SKM-1 (cell line): ENCODE data around the gene RIPK1.
"Not testable (repeated sequence)": the region's sequence is repeated elsewhere in the genome, so short reads cannot be mapped to it uniquely, and the experiment has no call there.

ENCODE experiments used
- DNase-seq: peaks from one replicate; lab custom pipeline; 2025; ENCODE audit not compliant: unreplicated experiment; lab: John Stamatoyannopoulos, UW

The RIPK1 gene

DNA sequence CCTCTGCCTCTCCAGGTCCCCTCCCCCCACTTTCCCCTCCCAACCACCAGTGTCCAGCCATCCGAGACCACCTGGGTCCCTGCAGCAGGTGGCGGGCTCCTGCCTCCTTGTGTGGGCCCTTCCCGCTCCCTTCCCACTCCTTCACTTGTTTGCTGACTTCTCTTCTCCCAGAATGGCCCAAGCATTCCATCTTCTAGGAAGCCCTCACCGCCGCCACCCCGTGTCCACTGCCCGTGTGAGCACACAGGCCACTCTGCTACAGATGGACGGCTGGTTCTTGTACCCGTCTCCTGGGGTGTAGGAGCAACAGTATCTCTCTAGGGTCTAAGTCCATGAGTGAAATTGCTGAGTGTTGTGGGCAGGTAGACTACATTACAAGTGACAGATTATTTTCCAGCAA lies 65.2 kb downstream of the RIPK1 start:
- DNase-seq: no peak

DNA sequence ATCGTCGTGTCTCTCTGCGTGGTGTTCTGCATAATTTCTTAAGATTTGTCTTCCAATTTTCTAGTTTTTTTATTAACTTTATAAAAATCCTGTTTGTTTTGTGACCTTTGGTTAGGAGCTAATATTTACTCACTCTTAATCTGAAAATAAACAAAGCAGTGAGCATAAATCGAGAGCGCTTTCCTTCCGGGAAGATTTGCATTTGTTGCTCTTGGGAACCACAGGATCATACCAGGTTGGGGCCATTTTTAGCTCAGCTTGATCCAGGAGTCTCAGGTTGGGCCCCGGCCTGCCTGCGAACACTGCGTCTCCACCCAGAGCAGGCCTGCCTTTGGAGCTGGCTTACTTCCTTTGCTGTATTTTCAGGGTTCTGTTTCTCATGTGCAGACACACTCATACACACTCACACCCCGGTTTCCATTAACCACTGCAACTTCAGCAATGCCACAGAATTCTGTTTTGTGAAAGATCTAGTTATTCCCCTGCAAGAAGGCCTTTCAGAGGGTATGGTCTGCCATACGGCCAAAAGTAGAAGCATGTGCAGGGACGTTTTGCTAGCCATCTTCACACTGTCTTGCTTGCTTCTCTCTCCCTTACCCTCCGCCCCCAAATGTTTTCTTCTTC lies 67.5 kb downstream of the RIPK1 start:
- DNase-seq: no peak

DNA sequence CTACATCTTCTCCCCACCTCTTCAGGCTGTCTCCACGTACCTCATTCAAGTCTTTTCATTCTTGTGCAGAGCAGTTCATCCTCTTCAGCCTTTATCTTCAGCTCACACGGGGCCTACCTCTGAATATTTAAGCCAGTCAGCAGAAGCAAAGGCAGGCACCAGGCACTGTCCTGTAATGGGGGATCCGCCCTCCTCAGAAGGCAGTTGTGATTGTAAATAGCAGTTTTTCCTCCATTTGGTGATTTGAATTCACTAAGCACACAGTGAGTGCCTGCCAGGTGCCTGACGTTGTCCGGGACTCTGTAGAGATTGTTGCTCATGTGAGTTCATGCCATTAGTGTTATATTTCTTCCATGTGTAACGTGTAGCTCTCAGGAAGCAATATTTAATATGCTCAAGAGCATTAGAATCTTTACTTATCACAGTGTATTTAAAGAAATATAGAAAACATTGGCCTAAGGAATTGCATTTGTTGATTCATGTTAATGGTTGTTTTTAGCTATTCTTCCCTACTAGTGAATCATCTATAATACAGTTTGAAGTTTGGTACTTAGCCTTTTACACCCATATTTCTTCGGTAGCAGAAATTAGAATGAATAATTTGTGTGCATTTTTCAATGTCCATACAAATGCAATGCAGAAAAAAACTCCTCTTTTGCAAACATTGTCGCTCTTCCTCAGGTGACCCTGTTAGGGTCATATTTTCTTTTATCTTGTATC lies 68.2 kb downstream of the RIPK1 start:
- DNase-seq: no peak

- no peak for DNase-seq
Observed at GRCh38 chr6:3137057-3137777, 68.9 kb downstream of the RIPK1 start.

GRCh38 chr6:3137873-3138272 lies 69.6 kb downstream of the RIPK1 start:
- DNase-seq: not testable (repeated sequence)

- no peak for DNase-seq
Observed at GRCh38 chr6:3138341-3138740, 70.0 kb downstream of the RIPK1 start.

GRCh38 chr6:3139090-3139903 lies 71.0 kb downstream of the RIPK1 start:
- DNase-seq: peak; percentile 77

DNA sequence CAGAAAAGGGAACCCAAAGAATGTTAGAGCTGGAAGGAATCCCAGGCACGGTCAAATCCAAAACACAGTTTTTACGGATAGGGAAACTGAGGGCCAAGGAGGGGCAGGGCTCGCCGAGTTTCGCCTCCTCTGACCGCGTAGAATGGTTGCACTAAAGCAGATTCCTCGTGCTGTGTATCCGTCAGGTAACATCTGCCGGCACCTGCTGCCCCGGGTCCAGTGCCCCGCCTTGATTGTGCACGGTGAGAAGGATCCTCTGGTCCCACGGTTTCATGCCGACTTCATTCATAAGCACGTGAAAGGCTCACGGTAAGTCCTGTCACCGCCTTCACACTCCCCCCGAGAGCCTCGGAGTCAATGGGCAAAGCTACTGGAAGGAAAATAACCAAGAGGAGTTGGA lies 71.9 kb downstream of the RIPK1 start:
- DNase-seq: no peak

DNA sequence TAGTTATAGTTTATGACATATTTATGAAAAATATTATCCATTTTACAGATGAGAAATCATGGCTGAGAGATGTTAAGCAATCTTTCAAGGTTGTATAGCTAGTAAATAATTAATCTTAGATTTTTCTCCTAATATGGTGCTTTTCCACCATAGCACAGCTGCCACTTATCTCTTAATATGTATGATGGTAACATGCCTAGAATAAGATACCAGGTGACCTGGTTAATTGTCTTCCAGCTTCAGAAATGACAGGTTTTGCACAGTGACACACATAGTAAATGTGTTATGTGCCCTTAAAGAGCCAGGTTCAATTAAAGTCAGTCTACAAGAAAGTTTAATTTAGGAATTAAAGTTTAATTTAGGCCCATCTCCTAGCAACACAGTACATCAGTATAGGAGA lies 74.2 kb downstream of the RIPK1 start:
- no peak for DNase-seq

- no peak for DNase-seq
Observed at GRCh38 chr6:3143158-3143557, 74.9 kb downstream of the RIPK1 start.

- DNase-seq: no peak
Observed at GRCh38 chr6:3144571-3144970, 76.3 kb downstream of the RIPK1 start.

DNA sequence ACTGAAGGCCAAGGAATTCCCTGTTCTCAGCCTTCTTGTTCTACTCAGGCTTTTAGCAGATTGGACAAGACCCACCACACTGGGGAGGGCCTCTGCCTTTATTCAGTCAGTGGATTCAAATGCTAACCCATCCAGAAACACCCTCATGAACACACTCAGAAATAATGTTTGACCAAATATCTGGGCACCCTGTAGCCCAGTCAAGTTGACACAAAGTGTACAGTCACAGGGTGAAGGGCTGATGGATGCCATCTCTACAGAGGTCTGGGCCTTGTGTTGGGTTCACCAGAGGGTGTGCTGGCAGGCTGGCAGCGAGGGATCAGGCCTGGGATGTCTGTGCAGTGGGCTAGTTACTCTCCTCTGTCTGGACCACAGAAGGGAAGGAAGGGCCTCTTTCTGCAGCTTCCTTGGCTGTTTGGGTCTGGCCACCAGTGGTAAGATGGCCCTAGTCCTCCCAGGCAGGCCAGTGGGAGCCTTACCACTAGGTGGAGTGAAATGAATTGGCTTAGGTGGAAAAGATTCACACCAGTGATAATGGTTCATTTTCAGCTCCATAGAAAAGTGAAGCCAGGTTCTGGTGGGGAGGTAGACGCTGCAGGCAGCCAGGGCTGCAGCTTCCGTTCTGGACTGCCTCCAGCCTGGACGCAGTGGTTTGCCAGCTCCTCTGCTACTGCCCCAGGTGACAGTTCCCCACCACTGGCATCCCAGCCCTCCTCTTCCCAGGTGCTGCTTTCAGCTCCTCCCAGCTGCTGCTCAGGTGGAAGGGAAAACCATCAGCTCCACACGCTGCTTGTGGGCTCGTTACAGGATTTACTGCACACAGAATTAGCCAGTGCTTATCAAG lies 79.8 kb downstream of the RIPK1 start:
- DNase-seq: no peak

DNA sequence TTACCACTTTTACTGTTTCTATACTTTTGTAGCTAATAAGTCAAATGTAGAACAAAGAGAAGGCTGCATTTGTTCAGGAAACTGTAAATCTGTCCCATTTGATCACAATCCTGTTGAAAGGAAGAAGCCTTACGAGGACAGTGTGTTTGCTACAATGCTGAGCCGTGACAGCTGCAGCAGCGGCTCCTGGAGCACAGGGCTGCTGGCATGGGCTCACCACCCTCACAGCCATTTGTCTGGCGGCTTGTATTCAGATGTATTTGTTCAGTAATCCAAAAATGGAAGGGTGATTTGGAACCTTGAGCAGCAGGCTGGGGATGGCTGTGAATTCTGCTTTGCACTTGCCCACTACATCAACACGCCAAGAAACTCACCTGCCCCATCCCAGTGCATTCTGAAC lies 83.4 kb downstream of the RIPK1 start:
- DNase-seq: no peak

GRCh38 chr6:3152689-3153088 lies 84.4 kb downstream of the RIPK1 start:
- no peak for DNase-seq

DNA sequence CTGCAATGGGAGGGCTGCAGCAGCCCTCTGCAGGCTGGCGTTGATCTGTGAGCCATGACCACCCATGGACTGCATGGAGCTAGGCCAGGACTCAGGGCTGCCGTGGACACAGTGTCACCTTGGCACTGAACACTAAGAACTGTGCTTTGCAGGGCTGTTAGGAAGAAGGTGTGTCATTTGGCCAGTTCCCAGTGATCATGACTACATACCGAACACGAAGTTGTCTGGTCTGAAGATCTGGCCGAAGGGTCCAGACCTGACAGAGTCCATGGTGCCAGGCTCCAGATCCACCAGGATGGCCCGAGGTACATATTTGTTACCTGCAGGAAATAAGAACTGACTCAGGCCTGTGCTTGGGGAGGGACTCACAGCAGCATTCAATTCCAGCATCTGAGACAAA lies 87.1 kb downstream of the RIPK1 start:
- DNase-seq: not testable (repeated sequence)

GRCh38 chr6:3156184-3157130 lies 88.2 kb downstream of the RIPK1 start:
- not testable (repeated sequence) for DNase-seq

DNA sequence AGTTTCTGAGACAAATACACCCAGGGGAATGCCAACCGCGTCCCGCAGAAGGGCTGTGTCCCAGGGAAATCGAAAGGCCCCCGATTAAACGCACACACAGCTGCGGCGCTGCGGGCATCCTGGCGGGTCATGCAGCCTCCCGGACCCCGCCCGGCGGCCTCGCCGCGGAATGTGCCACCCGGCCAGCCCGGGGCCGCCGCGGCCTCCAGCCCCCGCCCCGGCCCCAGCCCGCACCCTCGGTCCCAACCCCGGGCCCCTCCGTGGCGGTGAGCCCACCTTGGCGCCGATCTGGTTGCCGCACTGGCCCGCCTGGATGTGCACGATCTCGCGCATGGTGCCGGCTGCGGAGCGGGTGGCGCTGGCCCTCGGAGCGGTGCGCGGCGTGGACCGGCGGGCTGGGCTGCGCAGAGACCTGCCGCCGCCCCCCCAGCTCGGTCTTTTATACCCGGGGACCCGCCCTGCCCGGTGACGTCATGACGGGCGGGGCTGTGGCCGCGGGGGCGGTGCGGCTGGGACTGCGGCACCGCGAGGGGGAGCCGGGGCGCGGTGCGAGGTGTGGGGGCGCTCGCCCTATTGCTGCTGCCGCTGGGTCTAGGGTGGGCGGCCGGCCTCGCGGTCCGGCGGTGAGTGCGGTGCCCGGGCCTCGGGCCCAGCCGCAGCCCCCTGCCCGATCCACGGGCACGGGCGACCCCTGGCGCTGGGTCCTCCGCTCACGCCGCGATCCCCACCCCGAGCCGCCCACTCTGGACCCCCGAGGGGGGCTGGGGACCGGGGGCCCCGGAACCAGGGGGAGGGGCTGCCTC lies 89.0 kb downstream of the RIPK1 start, which contains the start of gene TUBB2A:
TSS of gene TUBB2A (minus strand) at position 414 of the 803 bp plus-strand sequence. CDS start at position 333, 81 bp downstream.
- peak; percentile 39 for DNase-seq
